ENCODE results near the gene WDR38.

The WDR38 gene

GRCh38 chr9:124886866-124887492 is 33.7 kb downstream of the WDR38 start:
- Histone ChIP-seq H2AFZ (ENCODE audit: low read depth, low read length) (no peak overlapping the region), H3K36me3 (ENCODE audit: insufficient read depth, low read length) (peaks cover 65% of the 10 kb centered on the region), H3K27me3 (ENCODE audit: insufficient read depth, low read length) (no peaks in the 10 kb centered on the region), H3K4me3 (ENCODE audit: low read length) (no peak overlapping the region), H3K9me3 (ENCODE audit: low read length) (no peaks in the 10 kb centered on the region), H3K4me1 (ENCODE audit: insufficient read depth, low read length) (no peaks in the 10 kb centered on the region)

DNA sequence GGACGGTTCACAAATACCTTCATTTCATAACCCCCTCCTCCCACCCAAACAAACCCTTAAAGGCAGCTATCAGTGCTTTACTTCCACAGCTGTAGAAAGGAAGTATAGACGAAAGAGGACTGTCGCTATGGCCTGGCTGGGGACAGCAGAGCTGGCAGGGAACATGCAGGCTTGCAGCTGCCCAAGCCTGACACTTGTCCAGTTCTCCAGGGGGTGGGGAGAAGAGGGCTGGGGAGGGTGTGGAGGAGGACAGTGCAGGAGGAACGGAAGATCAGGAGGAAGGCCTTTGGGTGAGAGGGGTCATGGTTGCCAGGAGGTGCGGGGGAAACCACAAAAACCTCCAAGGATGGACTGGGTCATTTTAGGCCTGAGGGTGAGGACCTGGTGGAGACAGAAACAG is 34.6 kb downstream of the WDR38 start:
- no peak overlapping the region for H3K4me3 ChIP-seq (ENCODE audit: low read length)
- peaks cover 58% of the 10 kb centered on the region for H3K36me3 ChIP-seq (ENCODE audit: insufficient read depth, low read length)

DNA sequence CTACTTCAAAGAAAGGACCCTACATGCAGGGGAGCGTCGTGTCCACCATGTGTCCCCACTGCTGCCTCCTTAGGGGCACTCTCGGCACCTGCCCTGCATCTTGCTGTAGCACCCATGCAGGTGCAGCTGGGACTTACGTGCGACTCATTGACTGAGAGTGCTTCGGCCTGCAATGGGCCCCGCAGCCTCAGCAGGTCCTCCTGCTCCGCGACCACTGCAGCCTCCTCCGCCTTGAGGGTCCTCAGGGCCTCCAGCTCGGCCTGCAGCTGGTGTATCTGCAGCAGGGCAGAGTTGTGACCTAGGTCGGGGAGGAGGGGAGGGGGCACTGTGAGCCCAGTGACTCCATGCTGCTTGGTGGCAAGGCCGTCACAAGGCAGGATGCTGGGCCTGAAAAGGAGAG is 35.7 kb downstream of the WDR38 start:
- no peak overlapping the region for H3K4me3 ChIP-seq (ENCODE audit: low read length)
- no peaks in the 10 kb centered on the region for H3K27me3 ChIP-seq (ENCODE audit: insufficient read depth, low read length)
- H3K36me3 ChIP-seq (ENCODE audit: insufficient read depth, low read length): peaks cover 62% of the 10 kb centered on the region
- no peak overlapping the region for H2AFZ ChIP-seq (ENCODE audit: low read depth, low read length)
- no peaks in the 10 kb centered on the region for H3K9me3 ChIP-seq (ENCODE audit: low read length)
- H3K4me1 ChIP-seq (ENCODE audit: insufficient read depth, low read length): no peaks in the 10 kb centered on the region

More for the DNA sequence above, 34.6 kb downstream of the WDR38 start:
- no peak overlapping the region for H2AFZ ChIP-seq (ENCODE audit: low read depth, low read length)
- H3K9me3 ChIP-seq (ENCODE audit: low read length): no peaks in the 10 kb centered on the region
- no peaks in the 10 kb centered on the region for H3K4me1 ChIP-seq (ENCODE audit: insufficient read depth, low read length)
- no peaks in the 10 kb centered on the region for H3K27me3 ChIP-seq (ENCODE audit: insufficient read depth, low read length)

GRCh38 chr9:124890179-124890578 is 36.9 kb downstream of the WDR38 start:
- no peaks in the 10 kb centered on the region for H3K27me3 ChIP-seq (ENCODE audit: insufficient read depth, low read length)
- no peaks in the 10 kb centered on the region for H3K4me1 ChIP-seq (ENCODE audit: insufficient read depth, low read length)
- no peaks in the 10 kb centered on the region for H3K9me3 ChIP-seq (ENCODE audit: low read length)
- H3K4me3 ChIP-seq (ENCODE audit: low read length): no peak overlapping the region
- H2AFZ ChIP-seq (ENCODE audit: low read depth, low read length): no peak overlapping the region
- H3K36me3 ChIP-seq (ENCODE audit: insufficient read depth, low read length): peaks cover 63% of the 10 kb centered on the region

DNA sequence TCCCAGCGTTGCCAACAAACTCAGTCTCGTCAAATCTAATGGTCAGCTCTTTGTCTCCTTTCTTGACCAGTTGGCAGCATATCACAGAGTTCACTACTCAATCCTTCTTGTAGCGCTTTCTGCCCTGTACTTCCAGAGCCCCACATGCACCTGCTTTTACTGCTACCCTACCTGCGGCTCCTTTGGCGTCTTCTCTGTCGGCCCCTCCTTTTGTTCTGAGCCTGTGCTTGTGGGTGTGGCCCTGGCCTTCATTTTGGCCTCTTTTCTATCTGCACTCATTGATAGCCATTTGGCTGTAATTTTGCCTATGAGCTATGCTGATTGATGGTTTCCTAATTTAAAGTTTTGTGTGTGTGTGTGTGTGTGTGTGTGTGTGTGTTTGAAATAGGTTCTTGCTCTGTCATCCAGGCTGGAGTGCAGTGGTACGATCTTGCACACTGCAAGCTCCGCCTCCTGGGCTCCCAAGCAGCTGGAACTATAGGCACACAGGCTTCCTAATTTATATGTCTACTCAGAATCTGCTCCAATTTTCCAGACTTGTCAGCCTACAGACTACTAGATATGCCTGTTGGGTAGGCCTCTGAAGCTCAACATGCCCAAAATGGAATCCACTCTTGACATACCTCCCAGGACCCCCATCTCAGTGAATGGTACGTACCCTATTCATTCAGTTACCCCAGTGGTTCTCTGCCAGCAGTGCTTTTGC is 40.9 kb downstream of the WDR38 start:
- Histone ChIP-seq H3K27me3 (ENCODE audit: insufficient read depth, low read length) (no peaks in the 10 kb centered on the region), H3K4me3 (ENCODE audit: low read length) (no peak overlapping the region), H2AFZ (ENCODE audit: low read depth, low read length) (no peak overlapping the region), H3K9me3 (ENCODE audit: low read length) (no peaks in the 10 kb centered on the region), H3K4me1 (ENCODE audit: insufficient read depth, low read length) (no peaks in the 10 kb centered on the region), H3K36me3 (ENCODE audit: insufficient read depth, low read length) (peaks cover 54% of the 10 kb centered on the region)

- no peaks in the 10 kb centered on the region for H3K27me3 ChIP-seq (ENCODE audit: insufficient read depth, low read length)
- no peaks in the 10 kb centered on the region for H3K9me3 ChIP-seq (ENCODE audit: low read length)
- no peak overlapping the region for H2AFZ ChIP-seq (ENCODE audit: low read depth, low read length)
- no peaks in the 10 kb centered on the region for H3K4me1 ChIP-seq (ENCODE audit: insufficient read depth, low read length)
- no peak overlapping the region for H3K4me3 ChIP-seq (ENCODE audit: low read length)
- H3K36me3 ChIP-seq (ENCODE audit: insufficient read depth, low read length): peaks cover 53% of the 10 kb centered on the region
Observed at GRCh38 chr9:124894741-124895170, 41.5 kb downstream of the WDR38 start.

GRCh38 chr9:124897570-124898460 is 44.6 kb downstream of the WDR38 start:
- no peaks in the 10 kb centered on the region for H3K27me3 ChIP-seq (ENCODE audit: insufficient read depth, low read length)
- no peaks in the 10 kb centered on the region for H3K9me3 ChIP-seq (ENCODE audit: low read length)
- no peaks in the 10 kb centered on the region for H3K4me1 ChIP-seq (ENCODE audit: insufficient read depth, low read length)
- H3K36me3 ChIP-seq (ENCODE audit: insufficient read depth, low read length): peaks cover 46% of the 10 kb centered on the region
- H2AFZ ChIP-seq (ENCODE audit: low read depth, low read length): no peak overlapping the region
- no peak overlapping the region for H3K4me3 ChIP-seq (ENCODE audit: low read length)

GRCh38 chr9:124899845-124900244 is 46.6 kb downstream of the WDR38 start:
- H3K36me3 ChIP-seq (ENCODE audit: insufficient read depth, low read length): peaks cover 41% of the 10 kb centered on the region

GRCh38 chr9:124906966-124907365 is 53.7 kb downstream of the WDR38 start:
- no peaks in the 10 kb centered on the region for H3K9me3 ChIP-seq (ENCODE audit: low read length)
- H2AFZ ChIP-seq (ENCODE audit: low read depth, low read length): no peak overlapping the region
- no peaks in the 10 kb centered on the region for H3K27me3 ChIP-seq (ENCODE audit: insufficient read depth, low read length)
- H3K4me1 ChIP-seq (ENCODE audit: insufficient read depth, low read length): no peaks in the 10 kb centered on the region
- H3K4me3 ChIP-seq (ENCODE audit: low read length): no peak overlapping the region
- H3K36me3 ChIP-seq (ENCODE audit: insufficient read depth, low read length): peaks cover 26% of the 10 kb centered on the region

More at GRCh38 chr9:124899845-124900244, 46.6 kb downstream of the WDR38 start:
- Histone ChIP-seq H3K9me3 (ENCODE audit: low read length) (no peaks in the 10 kb centered on the region), H3K4me3 (ENCODE audit: low read length) (no peak overlapping the region), H3K27me3 (ENCODE audit: insufficient read depth, low read length) (no peaks in the 10 kb centered on the region), H2AFZ (ENCODE audit: low read depth, low read length) (no peak overlapping the region), H3K4me1 (ENCODE audit: insufficient read depth, low read length) (no peaks in the 10 kb centered on the region)
